Activated CD4-positive, alpha-beta T cell treated with anti-CD3 and anti-CD28 coated beads, Interleukin-10, Interleukin-2, amounts not matched to agents 100 ng/mL and 50 ng/mL, durations not matched to agents 16 hours and 8 hours (primary cell): ENCODE measurements around the gene ALG11.
A peak's percentile ranks its signal among the peaks of the same experiment; 100 is the strongest.
"Not testable (repeated sequence)": the region's sequence is repeated elsewhere in the genome, so short reads cannot be mapped to it uniquely, and the experiment has no call there.

Source experiments
- DNase-seq: peaks from one replicate; pipeline ENCODE4 v3.0.0-alpha.2; 2020

Gene ALG11, protein sequence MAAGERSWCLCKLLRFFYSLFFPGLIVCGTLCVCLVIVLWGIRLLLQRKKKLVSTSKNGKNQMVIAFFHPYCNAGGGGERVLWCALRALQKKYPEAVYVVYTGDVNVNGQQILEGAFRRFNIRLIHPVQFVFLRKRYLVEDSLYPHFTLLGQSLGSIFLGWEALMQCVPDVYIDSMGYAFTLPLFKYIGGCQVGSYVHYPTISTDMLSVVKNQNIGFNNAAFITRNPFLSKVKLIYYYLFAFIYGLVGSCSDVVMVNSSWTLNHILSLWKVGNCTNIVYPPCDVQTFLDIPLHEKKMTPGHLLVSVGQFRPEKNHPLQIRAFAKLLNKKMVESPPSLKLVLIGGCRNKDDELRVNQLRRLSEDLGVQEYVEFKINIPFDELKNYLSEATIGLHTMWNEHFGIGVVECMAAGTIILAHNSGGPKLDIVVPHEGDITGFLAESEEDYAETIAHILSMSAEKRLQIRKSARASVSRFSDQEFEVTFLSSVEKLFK

DNA sequence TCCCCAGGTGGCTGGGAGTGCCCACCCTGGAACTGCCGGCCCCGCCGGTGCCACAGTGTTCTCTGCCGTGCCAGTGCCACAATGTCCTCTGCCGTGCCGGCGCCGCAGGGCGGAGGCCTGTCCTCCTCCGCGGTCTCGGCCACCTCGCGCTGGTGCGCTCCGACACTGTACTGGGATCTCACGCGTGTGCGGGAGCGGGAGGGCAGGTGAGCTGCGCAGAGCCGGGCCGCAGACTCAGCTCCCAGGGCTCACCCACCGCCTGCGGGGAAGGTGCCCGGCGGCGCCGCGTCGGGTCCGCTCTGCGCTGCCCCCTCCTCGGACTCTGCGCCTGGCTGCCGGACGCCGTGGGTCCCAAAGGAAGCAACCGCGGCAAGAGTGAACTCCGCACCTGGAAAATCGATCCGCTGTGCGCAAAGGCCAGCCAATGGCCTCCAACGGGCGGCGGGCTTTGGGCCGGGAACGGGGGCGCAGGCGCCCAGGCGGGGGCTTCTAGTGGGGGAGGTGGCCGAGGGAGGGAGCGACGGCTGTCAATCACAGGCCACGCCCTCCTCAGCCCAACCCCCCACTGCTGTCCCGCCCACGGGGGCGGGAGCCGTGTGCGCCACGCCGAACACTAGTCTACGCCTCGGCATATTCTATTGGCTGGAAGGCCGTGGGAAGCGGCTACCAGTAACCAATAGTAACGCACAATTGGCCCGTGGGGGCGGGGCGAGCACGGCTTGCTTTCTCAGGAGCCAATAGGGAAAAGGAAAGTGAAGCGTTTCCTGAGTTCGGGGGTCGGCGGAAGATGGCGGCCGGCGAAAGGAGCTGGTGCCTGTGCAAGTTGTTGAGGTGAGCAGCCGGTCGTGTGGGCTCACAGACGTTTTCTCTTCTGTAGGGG, at the start of gene ALG11:
TSS of gene ALG11 (plus strand) at position 767 of the 880 bp plus-strand sequence. CDS start at position 788, 21 bp downstream.
- peak; percentile 99 for DNase-seq

DNA sequence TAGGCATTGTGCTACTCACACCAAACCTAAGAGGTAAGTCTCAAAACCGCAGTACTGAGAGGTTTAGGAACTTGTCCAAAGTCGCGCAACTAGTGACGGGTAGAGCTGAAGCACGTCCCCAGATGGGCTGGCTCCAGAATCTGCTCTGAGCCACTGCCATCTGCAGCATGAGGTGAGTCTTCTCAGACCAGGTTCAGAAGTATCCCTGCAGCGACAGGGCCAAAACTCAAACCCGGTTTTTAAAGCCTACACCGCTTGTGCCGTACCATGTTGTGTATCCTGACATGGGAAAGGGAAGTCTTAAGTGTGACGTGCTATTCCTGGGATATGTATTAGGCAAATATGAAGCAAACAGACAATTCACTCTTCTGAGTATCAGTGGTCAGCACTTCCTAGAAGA, 46.0 kb upstream of the ALG11 start:
- no peak for DNase-seq

DNA sequence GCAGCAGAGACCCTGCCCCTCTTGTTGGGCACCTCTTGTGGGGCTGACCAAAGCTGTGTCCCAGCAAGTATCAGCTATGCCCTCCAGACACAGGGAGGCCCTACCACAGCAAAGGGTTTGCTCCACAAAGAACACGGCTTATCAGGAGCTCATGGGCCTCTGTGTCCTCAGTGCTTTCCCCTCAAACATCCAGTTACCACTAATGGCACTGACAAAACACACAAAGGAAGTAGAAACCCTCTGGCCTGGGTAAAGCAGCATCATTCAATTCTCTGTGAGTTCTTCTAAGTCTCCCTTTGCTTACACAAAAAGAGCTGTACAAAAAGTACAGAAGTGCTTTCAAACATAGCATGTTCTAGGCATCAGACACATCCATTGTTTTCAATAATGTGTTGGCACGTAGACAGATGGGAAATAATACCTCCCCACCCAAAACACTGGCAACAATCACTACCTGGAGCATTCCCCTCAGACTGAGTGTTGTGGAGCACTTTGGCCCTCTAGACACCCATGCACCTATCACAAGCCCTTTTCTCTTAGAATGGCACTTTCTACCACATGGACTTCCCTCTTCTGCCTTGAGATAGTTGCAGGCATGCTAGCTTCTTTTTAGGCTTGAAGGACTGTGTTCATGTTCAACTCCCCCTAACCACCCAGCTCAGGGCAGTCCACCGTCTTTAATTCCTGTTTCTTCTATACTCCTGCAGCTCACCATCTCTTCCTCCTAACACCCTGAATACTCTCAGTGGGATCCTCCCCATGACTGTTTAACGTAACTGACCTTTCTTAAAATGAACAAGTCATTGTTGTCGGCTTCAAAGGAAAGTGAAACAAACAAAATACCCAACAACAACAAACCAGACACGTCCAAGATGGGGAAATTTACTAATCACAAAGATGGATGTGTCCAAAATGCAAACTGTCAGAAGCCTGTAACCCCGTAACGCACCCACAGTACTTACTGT, 44.4 kb upstream of the ALG11 start:
- no peak for DNase-seq

DNA sequence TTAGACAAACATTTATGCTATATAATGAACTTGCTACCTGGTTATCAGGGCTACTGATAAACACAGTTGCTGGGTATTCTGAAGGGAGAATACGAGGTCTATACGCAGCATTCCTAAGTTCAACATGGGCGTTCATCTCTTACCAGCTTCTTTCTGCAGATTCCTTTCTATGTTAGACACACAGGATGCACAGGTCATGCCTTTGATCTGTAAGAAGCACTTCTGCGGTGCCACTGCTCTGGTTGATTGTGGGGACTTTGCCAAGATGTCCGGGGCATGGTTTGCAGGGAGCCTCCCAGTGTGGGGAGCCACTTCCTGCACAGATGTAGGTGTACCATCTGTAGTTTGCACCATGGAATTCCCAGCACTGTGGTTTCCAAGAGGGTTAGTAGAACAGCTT, 41.8 kb upstream of the ALG11 start:
- no peak for DNase-seq

DNA sequence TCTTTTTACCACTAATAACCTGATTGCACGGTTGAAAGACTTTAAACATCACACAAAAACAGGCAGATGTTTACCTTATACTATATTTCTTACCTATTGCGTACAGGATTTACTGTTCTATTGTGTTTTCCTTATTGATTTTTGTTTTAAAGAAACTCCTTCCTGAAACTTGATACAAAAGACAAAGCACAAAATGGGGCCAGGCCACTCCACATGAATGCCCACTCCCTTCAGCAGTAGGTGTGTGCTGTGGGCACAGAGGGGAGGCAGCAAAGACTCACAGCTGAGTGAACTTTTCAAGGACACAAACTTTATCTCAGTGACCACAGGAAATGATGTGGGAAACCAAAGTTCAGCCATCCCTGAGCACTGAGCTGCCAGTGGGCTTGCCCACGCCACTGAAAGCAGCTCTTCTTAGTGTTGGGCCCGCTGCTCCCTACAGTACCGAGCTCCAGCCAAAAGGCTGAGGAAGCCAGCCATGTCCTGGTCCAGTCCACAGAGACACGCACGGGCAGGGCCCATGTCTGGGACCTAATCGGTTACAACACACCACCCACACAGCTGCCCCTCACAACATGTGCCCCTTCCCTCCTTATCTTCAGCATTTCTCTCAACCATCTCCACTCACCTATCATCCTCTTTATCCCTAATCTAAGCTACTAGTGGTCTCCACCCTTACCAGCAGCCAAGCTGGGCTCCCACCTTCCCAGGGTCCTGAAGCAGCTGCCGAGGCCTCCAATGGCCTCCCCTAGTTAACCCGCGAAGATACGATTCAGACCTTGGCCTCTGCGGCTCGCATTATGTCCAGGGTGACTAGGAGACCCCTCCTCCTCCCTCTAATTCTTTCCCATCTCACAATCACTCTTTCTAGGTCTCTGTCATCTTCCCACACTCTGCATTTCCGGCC, 40.4 kb upstream of the ALG11 start:
- no peak for DNase-seq

DNA sequence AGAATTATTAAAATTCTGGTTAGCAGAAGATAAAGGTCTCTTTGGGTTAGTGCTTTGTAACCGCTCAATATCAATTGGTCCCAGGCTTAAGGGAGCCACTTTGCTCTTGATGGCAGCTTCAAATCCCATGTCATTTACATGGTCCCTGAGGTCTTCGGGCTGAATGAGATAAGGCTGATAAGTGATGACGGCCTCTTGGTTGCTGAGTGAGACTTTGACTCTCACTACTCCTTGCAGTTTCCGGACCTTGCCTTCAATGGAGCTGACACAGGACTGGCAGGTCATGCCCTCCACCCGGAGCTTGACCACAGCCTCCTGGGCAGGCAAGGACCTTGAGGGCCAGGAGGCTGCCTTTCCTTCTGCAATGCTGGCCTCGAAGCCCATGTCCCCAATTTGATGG, 37.7 kb upstream of the ALG11 start:
- no peak for DNase-seq

DNA sequence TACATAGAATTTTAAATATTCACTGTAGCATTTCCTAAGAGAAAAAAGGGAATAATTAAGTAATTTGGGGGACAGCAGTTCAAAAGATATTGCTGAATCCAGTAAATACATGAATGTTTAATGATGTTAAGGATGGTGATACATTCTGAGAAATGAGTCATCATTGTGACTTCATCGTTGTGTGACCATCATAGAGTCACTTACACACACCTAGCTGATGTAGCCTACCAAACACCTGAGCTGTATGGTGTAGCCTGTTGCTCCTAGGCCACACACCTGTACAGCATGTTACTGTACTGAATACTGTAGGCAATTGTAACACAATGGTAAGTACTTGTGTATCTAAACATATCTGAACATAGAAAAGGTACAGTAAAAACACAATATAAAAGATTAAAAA, 35.8 kb upstream of the ALG11 start:
- DNase-seq = peak; percentile 15

DNA sequence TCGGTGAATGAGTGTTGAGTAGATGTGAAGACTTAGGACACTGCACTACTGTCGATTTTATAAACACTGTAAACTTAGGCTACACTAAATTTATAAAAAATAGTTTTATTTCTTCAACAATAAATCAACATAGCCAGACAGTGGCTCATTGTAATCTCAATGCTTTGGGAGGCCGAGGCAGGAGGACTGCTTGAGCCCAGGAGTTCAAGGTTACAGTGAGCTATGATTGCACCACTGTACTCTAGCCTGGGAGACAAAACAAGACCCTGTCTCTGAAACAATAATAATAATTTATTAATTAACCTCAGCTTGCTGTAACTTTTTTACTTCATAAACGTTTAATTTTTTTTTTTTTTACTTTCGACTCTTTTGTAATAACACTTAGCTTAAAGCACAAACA, 35.3 kb upstream of the ALG11 start:
- DNase-seq = no peak

DNA sequence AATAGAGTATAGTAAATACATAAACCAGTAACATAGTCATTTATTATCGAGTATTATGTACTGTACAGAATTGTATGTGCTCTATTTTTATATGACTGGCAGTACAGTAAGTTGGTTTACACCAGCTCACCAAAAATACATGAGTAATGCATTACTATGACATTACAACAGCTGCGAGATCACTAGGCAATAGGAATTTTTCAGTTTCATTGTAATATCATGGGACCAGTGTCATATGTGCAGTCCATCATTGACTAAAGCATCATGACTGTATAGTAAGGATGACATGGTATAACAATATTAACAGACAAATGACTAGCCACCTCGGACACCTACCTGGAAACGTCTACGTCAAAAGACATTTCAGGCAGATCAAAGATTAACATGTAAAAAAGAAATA, 34.6 kb upstream of the ALG11 start:
- no peak for DNase-seq

DNA sequence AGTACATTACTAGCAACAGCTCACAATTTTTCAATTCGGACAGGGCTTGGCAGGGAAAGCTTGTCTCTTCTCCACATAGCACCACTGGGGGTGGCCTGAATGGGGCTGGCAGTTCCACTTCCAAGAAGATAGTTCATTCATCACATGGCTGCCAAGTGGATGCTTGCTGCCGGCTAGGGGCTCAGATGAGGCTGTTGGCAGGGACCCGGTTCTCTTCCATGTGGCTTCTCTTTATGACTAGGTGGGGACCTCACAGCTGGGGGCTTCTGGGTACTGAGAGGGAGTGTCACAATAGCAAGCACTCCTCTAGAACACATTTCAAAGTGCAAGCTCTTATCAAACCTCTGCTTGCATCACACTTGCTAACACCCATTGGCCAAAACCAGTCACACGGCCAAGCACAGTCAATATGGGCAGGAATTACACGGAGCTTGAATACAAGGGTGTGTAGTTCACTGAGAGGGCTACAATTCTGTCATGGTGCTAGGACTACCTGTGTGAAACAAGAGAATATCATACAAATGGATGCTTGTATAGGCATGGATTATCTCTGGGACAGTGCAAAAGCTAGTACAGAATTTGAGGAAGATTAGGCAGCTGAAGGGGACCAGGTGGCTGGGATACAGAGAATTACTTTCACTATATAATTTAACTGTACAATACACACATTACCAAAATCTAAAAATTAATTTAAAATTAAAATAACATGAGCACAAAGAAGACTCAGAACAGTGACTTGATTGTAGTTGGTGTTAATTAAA, 33.2 kb upstream of the ALG11 start:
- DNase-seq = no peak

DNA sequence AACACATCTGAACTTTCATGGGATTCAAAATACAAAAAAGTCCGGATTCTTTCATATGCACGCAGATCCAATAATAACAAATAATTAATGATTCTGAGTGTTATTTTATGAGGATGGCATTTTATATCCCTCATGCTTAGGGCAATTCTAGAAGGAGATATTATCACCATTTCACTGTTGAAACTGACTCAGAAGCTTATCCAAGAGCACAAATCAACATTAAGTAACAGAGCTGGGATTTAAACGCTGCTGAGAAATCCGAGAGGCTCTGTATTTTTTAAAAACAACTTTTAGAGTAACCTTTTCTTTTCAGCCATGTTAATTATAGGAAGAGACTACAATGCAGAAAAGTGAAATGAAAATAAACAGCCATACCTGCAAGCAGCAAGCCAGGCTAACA, 31.3 kb upstream of the ALG11 start:
- no peak for DNase-seq

DNA sequence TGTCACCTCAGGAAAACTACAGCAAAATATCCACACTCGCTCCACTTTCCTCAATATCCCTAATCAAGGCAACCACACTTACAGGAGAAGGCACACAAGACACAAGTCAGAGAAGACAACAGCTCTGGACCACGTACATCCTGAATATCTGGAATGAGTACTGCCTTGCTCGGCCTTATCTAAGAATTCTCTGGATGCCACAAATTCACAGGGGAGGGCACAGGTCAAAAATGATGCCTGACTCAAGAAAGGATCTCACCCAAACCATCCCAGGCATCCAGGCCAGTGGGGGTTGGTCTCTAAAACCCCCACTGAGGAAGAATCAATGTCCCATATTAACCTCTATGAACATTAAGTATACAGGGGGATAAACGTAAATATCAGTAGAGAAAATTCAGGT, 30.8 kb upstream of the ALG11 start:
- no peak for DNase-seq

DNA sequence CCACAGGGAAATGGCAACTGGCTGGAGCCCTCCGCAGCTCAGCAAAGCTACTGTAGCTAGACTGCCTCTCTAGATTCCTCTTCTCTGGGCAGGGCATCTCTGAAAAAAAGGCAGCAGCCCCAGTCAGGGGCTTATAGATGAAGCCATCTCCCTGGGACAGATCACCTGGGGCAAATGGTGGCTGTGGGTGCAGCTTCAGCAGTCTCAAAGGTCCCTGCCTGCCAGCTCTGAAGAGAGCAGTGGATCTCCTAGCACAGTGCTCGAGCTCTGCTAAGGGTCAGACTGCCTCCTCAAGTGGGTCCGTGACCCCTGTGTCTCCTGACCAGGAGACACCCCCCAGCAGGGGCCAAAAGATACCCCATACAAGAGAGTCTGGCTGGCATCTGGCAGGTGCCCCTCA, 28.9 kb upstream of the ALG11 start:
- not testable (repeated sequence) for DNase-seq

DNA sequence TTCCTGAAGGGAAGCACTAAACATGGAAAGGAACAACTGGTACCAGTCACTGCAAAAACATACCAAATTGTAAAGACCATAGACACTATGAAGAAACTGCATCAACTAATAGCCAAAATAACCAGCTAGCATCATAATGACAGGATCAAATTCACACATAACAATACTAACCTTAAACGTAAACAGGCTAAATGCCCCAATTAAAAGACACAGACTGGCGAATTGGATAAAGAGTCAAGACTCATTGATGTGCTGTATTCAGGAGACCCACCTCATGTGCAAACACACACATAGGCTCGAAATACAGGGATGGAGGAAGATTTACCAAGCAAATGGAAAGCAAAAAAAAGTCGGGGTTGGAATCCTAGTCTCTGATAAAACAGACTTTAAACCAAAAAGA, 27.3 kb upstream of the ALG11 start:
- not testable (repeated sequence) for DNase-seq

DNA sequence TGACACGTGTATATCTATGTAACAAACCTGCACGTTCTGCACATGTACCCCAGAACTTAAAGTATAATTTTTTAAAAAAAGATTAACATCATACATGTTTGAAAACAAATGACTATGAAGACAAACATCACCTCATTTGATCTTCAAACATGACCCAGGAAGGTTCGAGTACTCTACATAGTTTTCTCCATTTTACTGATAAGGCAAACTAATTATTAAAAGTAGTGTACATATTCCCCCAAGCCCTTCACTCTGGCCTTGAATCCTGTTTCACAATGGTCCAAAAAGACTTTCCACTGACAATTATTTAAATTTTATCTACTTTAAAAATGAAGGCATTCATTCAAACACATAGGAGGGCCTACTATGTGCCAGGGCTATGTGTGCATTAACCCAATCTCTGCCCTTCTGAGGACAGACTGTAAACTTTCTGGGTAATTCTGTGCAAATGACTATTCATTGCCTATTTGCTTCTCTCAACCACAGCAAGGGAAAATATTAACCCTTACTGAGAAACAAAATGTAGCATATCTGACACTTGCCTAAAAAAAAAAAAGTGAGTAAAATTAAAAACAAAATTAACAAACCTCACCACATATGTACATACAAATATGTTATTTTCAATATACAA, 23.1 kb upstream of the ALG11 start:
- DNase-seq = no peak

DNA sequence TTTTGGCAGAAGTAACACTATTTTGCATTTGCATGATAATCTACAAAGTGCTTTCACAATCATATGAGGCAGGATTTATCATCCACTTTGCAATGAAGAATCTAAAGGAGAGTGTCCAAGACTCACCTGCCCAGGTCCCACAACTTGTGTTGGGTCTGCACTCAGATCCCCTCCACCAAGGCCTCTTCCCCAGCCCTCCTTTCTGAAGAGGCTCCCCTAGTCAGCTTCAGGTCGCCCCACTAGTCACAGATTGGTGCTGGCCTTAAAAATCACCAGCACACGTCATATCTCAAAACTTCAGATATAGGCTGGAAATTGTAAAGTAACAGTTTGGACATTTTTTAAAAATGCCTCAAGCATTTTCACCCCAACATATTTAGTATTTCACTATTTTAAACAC, 18.5 kb upstream of the ALG11 start:
- no peak for DNase-seq

DNA sequence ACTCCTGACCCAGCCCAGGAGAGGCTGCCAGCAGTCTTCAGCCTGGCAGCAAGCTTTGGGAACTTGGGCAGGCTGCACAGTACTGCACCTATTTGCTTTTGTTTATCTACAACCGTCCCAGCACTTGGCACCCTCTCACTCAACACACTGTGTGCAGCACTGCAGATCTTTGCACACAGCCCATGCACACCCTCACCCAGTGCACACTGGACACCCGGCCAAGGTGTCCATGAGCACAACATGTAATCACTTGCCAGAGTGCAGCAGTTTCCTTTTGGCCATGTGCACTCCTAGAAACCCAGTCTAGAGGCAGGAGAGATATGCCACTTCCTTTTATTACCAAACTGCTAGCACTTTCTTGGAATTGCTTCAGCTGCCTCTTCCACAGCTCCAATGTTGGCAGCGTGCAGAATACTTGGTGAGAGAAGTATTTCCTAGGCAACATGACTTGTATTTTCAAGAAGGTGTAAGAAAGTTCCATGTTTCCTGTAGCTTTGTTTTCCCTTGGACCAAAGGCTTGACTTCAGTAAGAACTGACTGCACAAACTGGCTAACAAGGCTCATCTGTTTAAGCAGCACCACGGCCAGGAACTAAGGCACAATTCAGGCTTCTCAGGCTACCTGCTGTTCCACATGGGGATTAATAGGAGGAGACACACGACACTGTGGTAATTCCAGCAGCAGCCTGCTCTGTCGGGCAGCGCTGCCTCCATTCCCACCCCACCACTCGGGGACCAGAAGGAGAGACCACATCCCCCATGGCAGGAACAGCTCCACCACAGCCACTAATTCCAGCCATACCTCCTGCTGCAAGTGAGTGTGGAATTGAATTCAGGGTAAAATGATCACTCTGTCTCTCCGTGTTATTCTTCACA, 16.3 kb upstream of the ALG11 start:
- DNase-seq = no peak

DNA sequence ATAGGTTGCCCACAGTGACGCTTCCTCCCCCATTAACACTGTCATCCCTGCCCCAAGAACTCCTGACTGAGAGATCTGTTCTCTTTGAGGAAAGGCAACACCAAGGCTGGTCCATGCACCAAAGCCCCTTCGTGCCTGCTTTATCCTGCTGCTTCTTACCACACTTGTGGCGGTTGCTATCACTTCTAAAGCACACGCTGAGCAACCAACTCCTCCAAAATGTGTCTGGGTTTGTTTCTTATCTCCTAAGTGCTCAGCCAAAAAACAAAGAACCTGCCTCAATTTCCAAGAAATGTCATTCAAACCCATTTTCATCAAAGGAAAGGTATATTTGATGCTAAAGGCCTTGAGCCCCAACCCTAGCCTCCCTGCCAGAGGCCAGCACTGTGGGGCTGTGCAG, 15.6 kb upstream of the ALG11 start:
- DNase-seq = no peak

DNA sequence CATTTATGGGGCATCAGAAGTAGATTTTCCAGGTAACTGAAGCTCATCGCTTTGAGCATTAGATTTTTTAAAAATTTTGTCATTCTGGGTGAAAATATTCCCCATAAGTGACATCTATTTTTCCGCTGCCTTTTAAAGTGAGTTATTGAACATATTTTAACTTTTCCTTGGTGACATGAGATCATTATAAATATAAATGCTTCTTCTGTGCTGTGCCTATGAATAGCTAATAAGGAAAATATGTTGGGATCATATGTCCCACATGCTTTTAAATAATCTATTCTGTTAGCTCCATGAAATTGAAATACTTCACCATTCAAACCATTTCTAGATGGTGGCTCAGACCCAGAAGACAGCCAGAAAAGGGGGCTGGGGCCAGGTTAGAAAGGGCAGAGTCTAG, 15.0 kb upstream of the ALG11 start:
- DNase-seq = no peak
